ENCODE data around the gene DNAH11. TPM values are rescaled to one million over a fixed set of nuclear protein-coding genes. Genes with fewer than 3 reads are reported as not detected.

Gene DNAH11
- total RNA-seq, 1 donor from 2014 or later, result 0.02 TPM

GRCh38 chr7:21733837-21734236 lies 191.0 kb downstream of the DNAH11 start:
- no peak overlapping the region for H3K4me3 Mint-ChIP-seq (ENCODE audit: unreplicated experiment)
- H3K4me1 Mint-ChIP-seq (ENCODE audit: low read depth), result no peaks in the 10 kb centered on the region
- TF ChIP-seq CTCF (IDR thresholded peaks at IDR 0.05), result no peak
- peaks cover 4% of the 10 kb centered on the region for H3K9me3 Mint-ChIP-seq (ENCODE audit: low read depth)
- no peak overlapping the region for H3K27ac Mint-ChIP-seq (ENCODE audit: unreplicated experiment)
- no peaks in the 10 kb centered on the region for H3K36me3 Mint-ChIP-seq (ENCODE audit: low read depth)
- DNase-seq (ENCODE audit: low spot score), result no peak
- H3K27me3 Mint-ChIP-seq (ENCODE audit: low read depth), result no peaks in the 10 kb centered on the region

- TF ChIP-seq CTCF (IDR thresholded peaks at IDR 0.05), result no peak
- Mint-ChIP-seq H3K27me3 (ENCODE audit: low read depth) (no peaks in the 10 kb centered on the region), H3K36me3 (ENCODE audit: low read depth) (no peaks in the 10 kb centered on the region), H3K27ac (ENCODE audit: unreplicated experiment) (no peak overlapping the region), H3K4me3 (ENCODE audit: unreplicated experiment) (no peak overlapping the region), H3K9me3 (ENCODE audit: low read depth) (no peaks in the 10 kb centered on the region), H3K4me1 (ENCODE audit: low read depth) (no peaks in the 10 kb centered on the region)
- no peak for DNase-seq (ENCODE audit: low spot score)
Observed at GRCh38 chr7:21743493-21743892, 200.7 kb downstream of the DNAH11 start.

- no peak for TF ChIP-seq CTCF (IDR thresholded peaks at IDR 0.05)
- no peaks in the 10 kb centered on the region for H3K27me3 Mint-ChIP-seq (ENCODE audit: low read depth)
- no peak for DNase-seq (ENCODE audit: low spot score)
- H3K36me3 Mint-ChIP-seq (ENCODE audit: low read depth), result no peaks in the 10 kb centered on the region
- no peaks in the 10 kb centered on the region for H3K4me1 Mint-ChIP-seq (ENCODE audit: low read depth)
- no peak overlapping the region for H3K27ac Mint-ChIP-seq (ENCODE audit: unreplicated experiment)
- no peak overlapping the region for H3K4me3 Mint-ChIP-seq (ENCODE audit: unreplicated experiment)
- H3K9me3 Mint-ChIP-seq (ENCODE audit: low read depth), result no peaks in the 10 kb centered on the region
Observed at GRCh38 chr7:21746949-21747348, 204.1 kb downstream of the DNAH11 start.

GRCh38 chr7:21747806-21748205 lies 205.0 kb downstream of the DNAH11 start:
- no peak for TF ChIP-seq CTCF (IDR thresholded peaks at IDR 0.05)
- Mint-ChIP-seq H3K9me3 (ENCODE audit: low read depth) (no peaks in the 10 kb centered on the region), H3K27me3 (ENCODE audit: low read depth) (no peaks in the 10 kb centered on the region), H3K4me1 (ENCODE audit: low read depth) (no peaks in the 10 kb centered on the region), H3K27ac (ENCODE audit: unreplicated experiment) (no peak overlapping the region), H3K4me3 (ENCODE audit: unreplicated experiment) (no peak overlapping the region), H3K36me3 (ENCODE audit: low read depth) (no peaks in the 10 kb centered on the region)
- no peak for DNase-seq (ENCODE audit: low spot score)

GRCh38 chr7:21749378-21749777 lies 206.5 kb downstream of the DNAH11 start:
- Mint-ChIP-seq H3K4me1 (ENCODE audit: low read depth) (no peaks in the 10 kb centered on the region), H3K27ac (ENCODE audit: unreplicated experiment) (no peak overlapping the region), H3K36me3 (ENCODE audit: low read depth) (no peaks in the 10 kb centered on the region), H3K9me3 (ENCODE audit: low read depth) (no peaks in the 10 kb centered on the region), H3K27me3 (ENCODE audit: low read depth) (no peaks in the 10 kb centered on the region), H3K4me3 (ENCODE audit: unreplicated experiment) (no peak overlapping the region)
- no peak for DNase-seq (ENCODE audit: low spot score)
- TF ChIP-seq CTCF (IDR thresholded peaks at IDR 0.05), result no peak

Measured in chondrocyte (in vitro differentiated cells).